Measurements from ENCODE around the gene EDEM2.
"Not testable (repeated sequence)": the region's sequence is repeated elsewhere in the genome, so short reads cannot be mapped to it uniquely, and the experiment has no call there.

EDEM2 gene, protein sequence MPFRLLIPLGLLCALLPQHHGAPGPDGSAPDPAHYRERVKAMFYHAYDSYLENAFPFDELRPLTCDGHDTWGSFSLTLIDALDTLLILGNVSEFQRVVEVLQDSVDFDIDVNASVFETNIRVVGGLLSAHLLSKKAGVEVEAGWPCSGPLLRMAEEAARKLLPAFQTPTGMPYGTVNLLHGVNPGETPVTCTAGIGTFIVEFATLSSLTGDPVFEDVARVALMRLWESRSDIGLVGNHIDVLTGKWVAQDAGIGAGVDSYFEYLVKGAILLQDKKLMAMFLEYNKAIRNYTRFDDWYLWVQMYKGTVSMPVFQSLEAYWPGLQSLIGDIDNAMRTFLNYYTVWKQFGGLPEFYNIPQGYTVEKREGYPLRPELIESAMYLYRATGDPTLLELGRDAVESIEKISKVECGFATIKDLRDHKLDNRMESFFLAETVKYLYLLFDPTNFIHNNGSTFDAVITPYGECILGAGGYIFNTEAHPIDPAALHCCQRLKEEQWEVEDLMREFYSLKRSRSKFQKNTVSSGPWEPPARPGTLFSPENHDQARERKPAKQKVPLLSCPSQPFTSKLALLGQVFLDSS

DNA sequence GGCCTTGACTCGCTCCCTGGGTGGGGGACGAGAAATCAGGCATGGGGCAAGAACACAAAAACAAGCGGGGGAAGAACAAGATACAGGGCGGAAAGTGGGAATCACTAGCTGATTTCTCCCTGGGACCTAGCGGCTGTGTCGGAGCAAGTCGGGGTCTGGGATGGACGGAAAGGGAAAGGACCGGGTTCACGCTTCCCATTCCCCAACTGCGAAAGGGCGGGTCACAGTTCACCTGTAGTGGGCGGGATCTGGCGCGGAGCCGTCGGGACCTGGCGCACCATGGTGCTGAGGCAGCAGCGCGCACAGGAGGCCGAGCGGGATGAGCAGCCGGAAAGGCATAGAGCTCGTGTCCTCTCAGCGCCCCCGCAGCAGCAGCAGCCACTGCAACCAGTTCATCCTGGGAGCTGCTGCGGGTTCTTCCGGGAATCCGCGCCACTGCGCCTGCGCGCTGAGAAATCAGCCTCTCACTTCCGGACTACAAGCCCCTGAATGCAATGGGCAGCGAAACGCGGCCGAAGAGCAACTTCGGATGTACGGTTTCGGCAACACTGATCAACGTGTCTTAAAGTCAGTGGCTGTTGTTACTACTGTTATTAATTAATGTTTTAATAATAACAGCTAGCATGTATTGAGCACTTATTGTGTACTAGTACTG, at the start of gene EDEM2:
Gene EDEM2 (minus strand): TSS at position 417 of the 655 bp plus-strand sequence. CDS start 78 bp downstream, at position 339.
- DNase-seq (ENCODE audit: insufficient read length, low spot score) (peak; percentile 87), FAIRE-seq (no peak)
- TF ChIP-seq CTCF (IDR thresholded peaks at IDR 0.05; ENCODE audit: insufficient read depth, missing control alignments) = no peak

GRCh38 chr20:35196313-35196712, 49.2 kb upstream of the EDEM2 start:
- TF ChIP-seq CTCF (IDR thresholded peaks at IDR 0.05; ENCODE audit: insufficient read depth, missing control alignments) = no peak
- DNase-seq (ENCODE audit: insufficient read length, low spot score) (no peak), FAIRE-seq (no peak)

- not testable (repeated sequence) for FAIRE-seq
These were observed 46.1 kb upstream of the EDEM2 start for GRCh38 chr20:35193031-35193791.

DNA sequence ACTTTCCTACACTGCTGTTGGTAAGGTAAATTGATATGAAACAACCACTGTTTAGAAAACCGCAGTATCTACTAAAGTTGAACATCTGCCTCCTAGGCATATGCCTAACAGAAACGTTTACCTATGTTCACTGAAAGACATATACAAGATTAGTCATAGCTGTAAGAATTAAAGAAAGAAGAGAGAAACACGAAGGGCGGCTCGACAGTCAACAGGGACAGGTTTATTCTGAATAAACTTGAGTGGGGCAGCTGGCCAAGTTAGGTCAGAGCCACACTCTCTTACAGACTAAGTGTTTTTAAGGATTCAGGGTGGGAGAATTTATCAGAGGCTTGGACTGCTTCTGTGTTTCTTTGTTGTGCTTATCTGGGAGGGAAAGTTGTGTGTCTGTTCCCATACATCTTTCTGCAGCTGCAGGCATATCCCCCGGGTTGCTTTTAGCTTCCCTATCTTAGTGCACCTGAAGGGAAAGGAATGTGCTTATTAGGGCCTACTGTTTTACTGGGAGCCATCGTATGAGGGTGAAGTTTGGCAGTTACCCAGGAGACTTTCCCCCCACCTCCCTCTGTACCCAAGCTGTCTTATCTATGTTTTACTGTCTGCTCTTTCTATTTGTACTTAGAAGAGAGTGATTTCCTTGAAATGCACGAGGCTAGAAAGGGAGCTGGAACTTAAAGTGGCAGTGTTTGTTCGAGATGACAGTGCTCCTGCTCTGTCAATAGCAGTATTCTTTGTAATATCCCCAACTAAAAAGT, 45.2 kb upstream of the EDEM2 start:
- DNase-seq (ENCODE audit: insufficient read length, low spot score) (no peak), FAIRE-seq (no peak)
- TF ChIP-seq CTCF (IDR thresholded peaks at IDR 0.05; ENCODE audit: insufficient read depth, missing control alignments) = no peak

More at GRCh38 chr20:35193031-35193791, 46.1 kb upstream of the EDEM2 start:
- DNase-seq (ENCODE audit: insufficient read length, low spot score) = not testable (repeated sequence)

DNA sequence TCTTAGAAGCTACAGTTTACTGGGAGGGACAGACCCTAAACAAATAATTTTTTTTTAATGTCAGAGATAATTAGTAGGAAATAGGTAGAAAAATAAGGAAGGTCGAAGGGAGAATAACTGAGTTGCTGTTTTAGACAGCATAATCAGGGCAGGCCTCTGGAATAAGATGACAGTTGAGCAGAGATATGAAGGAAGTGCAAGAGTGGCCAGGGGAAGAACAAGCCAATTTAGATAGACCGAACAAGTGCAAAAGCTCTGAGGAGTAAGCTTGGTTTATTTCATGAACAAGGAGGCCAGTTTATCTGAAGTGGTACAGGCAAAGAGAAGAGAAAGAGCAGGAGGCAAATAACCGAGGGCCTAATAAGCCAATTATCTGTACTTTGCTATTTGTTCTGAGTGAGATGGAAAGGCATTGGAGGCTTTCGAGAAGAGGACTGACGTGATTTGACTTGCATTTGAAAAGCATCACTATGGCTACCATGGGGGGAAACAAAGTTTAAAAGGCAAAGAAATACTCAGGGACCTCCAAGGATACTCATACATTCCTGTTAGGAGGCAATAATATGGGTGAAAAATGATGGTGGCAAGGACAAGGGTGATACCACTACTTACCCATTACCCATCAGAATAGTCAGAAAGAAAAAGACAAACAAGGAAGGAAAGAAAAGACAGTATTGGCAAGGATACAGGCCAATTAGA, 44.4 kb upstream of the EDEM2 start:
- TF ChIP-seq CTCF (IDR thresholded peaks at IDR 0.05; ENCODE audit: insufficient read depth, missing control alignments) = no peak
- DNase-seq (ENCODE audit: insufficient read length, low spot score) (no peak), FAIRE-seq (no peak)

- TF ChIP-seq CTCF (IDR thresholded peaks at IDR 0.05; ENCODE audit: insufficient read depth, missing control alignments) = no peak
- no peak for DNase-seq (ENCODE audit: insufficient read length, low spot score)
- FAIRE-seq = no peak
These were observed 43.4 kb upstream of the EDEM2 start for GRCh38 chr20:35190556-35190955.

DNA sequence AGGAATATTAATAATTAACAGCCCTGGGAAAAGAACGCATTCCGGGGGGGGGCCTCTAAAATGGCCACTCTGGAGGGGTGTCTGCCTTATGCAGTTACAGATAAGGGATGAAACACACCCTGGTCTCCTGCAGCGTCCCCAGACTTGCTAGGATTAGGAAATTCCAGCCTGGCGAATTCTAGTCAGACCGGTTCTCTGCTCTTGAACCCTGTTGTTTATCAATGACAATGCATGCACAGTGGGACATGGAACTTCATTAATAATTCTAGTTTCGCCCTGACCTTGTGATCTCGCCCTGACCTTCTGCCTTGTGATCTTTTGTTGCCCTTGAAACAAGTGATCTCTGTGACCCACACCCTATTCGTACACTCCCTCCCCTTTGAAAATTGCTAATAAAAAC, 42.1 kb upstream of the EDEM2 start:
- FAIRE-seq; DNase-seq (ENCODE audit: insufficient read length, low spot score): not testable (repeated sequence)
